ENCODE measurements around the gene PCSK2. TPM values are rescaled to one million over a fixed set of nuclear protein-coding genes. Genes with fewer than 3 reads are reported as not detected.

PCSK2 gene
- total RNA-seq, 1 experiment from 2014 or later, result not detected

- H3F3A ChIP-seq (ENCODE audit: insufficient read depth, low read depth), result peaks cover 3% of the 10 kb centered on the region; the same call in 1 of the 2 replicates
- BruUV-seq (replicated peaks), result no TSS peak
- H4K20me1 ChIP-seq (ENCODE audit: insufficient read depth), result no peaks in the 10 kb centered on the region
- H3K9me2 ChIP-seq (ENCODE audit: insufficient read depth), result no peaks in the 10 kb centered on the region
- ChIA-PET CTCF (interaction anchor here (0.5 kb wide), 1 partner anchor 455 kb away, joined by 10 read pairs; no protein-coding TSS in a partner anchor), POLR2A (ENCODE audit: unreplicated experiment) (no interaction called here)
- H3K9me3 ChIP-seq (ENCODE audit: insufficient read depth, low read depth), result no peaks in the 10 kb centered on the region
- H3K27ac ChIP-seq, result no peak overlapping the region
- DNase-seq, result no peak
- intact Hi-C loops (cut with micrococcal nuclease; ENCODE audit: unreplicated experiment), result loop anchor here (10.0 kb wide), 1 partner anchor 774 kb away; no protein-coding TSS in a partner anchor
- H2AFZ ChIP-seq, result no peak overlapping the region
- H3K27me3 ChIP-seq (ENCODE audit: insufficient read depth, low read depth), result no peaks in the 10 kb centered on the region
- TF ChIP-seq CTCF (conservative IDR thresholded peaks at IDR 0.05), result no peak
- TF ChIP-seq EZH2 (IDR thresholded peaks at IDR 0.05; ENCODE audit: low read depth), result no peak
- no peaks in the 10 kb centered on the region for H3K79me2 ChIP-seq (ENCODE audit: low read depth)
- H3K4me1 ChIP-seq (replicated peaks; ENCODE audit: insufficient read depth), result peaks cover 12% of the 10 kb centered on the region
- H3K4me2 ChIP-seq, result no peak overlapping the region
- H3K36me3 ChIP-seq (ENCODE audit: low read depth), result no peaks in the 10 kb centered on the region
- no peak overlapping the region for H3K4me3 ChIP-seq
These were observed 274.0 kb downstream of the PCSK2 start for GRCh38 chr20:17500826-17501225.

- Histone ChIP-seq H4K20me1 (ENCODE audit: insufficient read depth) (no peaks in the 10 kb centered on the region), H3K4me1 (replicated peaks; ENCODE audit: insufficient read depth) (peaks cover 12% of the 10 kb centered on the region), H3K27ac (no peak overlapping the region), H3K79me2 (ENCODE audit: low read depth) (no peaks in the 10 kb centered on the region), H3F3A (ENCODE audit: insufficient read depth, low read depth) (peaks cover 3% of the 10 kb centered on the region; the same call in 1 of the 2 replicates), H3K4me3 (no peak overlapping the region), H3K9me2 (ENCODE audit: insufficient read depth) (no peaks in the 10 kb centered on the region), H3K9me3 (ENCODE audit: insufficient read depth, low read depth) (no peaks in the 10 kb centered on the region), H3K36me3 (ENCODE audit: low read depth) (no peaks in the 10 kb centered on the region), H3K4me2 (no peak overlapping the region), H3K27me3 (ENCODE audit: insufficient read depth, low read depth) (no peaks in the 10 kb centered on the region), H2AFZ (no peak overlapping the region)
- TF ChIP-seq CTCF (conservative IDR thresholded peaks at IDR 0.05) (no peak), EZH2 (IDR thresholded peaks at IDR 0.05; ENCODE audit: low read depth) (no peak)
- DNase-seq, result no peak
- intact Hi-C loops (cut with micrococcal nuclease; ENCODE audit: unreplicated experiment), result loop anchor here (10.0 kb wide), 1 partner anchor 773 kb away; no protein-coding TSS in a partner anchor
- no TSS peak for BruUV-seq (replicated peaks)
- CTCF ChIA-PET, result interaction anchor here (0.5 kb wide), 1 partner anchor 454 kb away, joined by 10 read pairs; no protein-coding TSS in a partner anchor
- POLR2A ChIA-PET (ENCODE audit: unreplicated experiment), result no interaction called here
These were observed 274.9 kb downstream of the PCSK2 start for GRCh38 chr20:17501701-17502100.

GRCh38 chr20:17502105-17502504, 275.3 kb downstream of the PCSK2 start:
- no peak for DNase-seq
- no peaks in the 10 kb centered on the region for H3K27me3 ChIP-seq (ENCODE audit: insufficient read depth, low read depth)
- no peak overlapping the region for H3K4me2 ChIP-seq
- H3K36me3 ChIP-seq (ENCODE audit: low read depth), result no peaks in the 10 kb centered on the region
- ChIA-PET CTCF (no interaction called here), POLR2A (ENCODE audit: unreplicated experiment) (no interaction called here)
- H4K20me1 ChIP-seq (ENCODE audit: insufficient read depth), result no peaks in the 10 kb centered on the region
- H3K79me2 ChIP-seq (ENCODE audit: low read depth), result no peaks in the 10 kb centered on the region
- intact Hi-C loops (cut with micrococcal nuclease; ENCODE audit: unreplicated experiment), result loop anchor here (10.0 kb wide), 1 partner anchor 773 kb away; no protein-coding TSS in a partner anchor
- H2AFZ ChIP-seq, result no peak overlapping the region
- no TSS peak for BruUV-seq (replicated peaks)
- no peaks in the 10 kb centered on the region for H3K9me3 ChIP-seq (ENCODE audit: insufficient read depth, low read depth)
- no peak overlapping the region for H3K4me3 ChIP-seq
- no peak overlapping the region for H3K27ac ChIP-seq
- peaks cover 3% of the 10 kb centered on the region; the same call in 1 of the 2 replicates for H3F3A ChIP-seq (ENCODE audit: insufficient read depth, low read depth)
- peaks cover 12% of the 10 kb centered on the region for H3K4me1 ChIP-seq (replicated peaks; ENCODE audit: insufficient read depth)
- H3K9me2 ChIP-seq (ENCODE audit: insufficient read depth), result no peaks in the 10 kb centered on the region
- TF ChIP-seq EZH2 (IDR thresholded peaks at IDR 0.05; ENCODE audit: low read depth) (no peak), CTCF (conservative IDR thresholded peaks at IDR 0.05) (no peak)

Measured in PC-9 (cell line).